ENCODE measurements around the gene JDP2. TPM values are rescaled to one million over a fixed set of nuclear protein-coding genes. Genes with fewer than 3 reads are reported as not detected.
A peak's percentile ranks its signal among the peaks of the same experiment; 100 is the strongest.

Gene JDP2
- total RNA-seq, 2 donors from 2014 or later = 16.8 to 17.9 TPM

DNA sequence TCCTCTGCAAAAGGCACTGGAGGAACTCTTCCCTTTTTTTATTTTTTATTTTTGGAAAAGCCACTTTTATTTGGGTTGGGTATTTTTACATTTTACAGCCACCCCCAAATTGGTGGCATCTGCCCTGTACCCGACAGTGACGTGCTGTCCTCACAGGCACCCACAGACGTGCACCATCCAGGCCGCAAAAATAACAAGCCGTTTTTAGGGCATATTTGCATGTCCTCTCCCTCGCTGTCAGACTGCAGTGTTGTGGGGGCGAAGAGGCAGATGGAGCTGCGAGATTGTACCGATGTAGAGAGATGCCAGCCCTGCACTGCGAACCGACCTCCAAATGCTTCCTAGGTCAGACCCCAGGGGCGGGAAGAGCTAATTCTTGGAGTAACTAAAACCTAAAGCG, 12.2 kb downstream of the JDP2 start:
- Histone ChIP-seq H3K27me3 (no peaks in the 10 kb centered on the region), H3K9me3 (no peaks in the 10 kb centered on the region), H3K4me1 (peaks cover 37% of the 10 kb centered on the region), H3K27ac (peak overlapping the region in 1 of 4 donors; percentile 52), H3K4me3 (no peak overlapping the region), H3K36me3 (replicated peaks in 1 of 2; ENCODE audit: insufficient read depth in 1 of 2, low read depth in 2 of 2) (no peaks in the 10 kb centered on the region)
- TF ChIP-seq, protein P1, sequence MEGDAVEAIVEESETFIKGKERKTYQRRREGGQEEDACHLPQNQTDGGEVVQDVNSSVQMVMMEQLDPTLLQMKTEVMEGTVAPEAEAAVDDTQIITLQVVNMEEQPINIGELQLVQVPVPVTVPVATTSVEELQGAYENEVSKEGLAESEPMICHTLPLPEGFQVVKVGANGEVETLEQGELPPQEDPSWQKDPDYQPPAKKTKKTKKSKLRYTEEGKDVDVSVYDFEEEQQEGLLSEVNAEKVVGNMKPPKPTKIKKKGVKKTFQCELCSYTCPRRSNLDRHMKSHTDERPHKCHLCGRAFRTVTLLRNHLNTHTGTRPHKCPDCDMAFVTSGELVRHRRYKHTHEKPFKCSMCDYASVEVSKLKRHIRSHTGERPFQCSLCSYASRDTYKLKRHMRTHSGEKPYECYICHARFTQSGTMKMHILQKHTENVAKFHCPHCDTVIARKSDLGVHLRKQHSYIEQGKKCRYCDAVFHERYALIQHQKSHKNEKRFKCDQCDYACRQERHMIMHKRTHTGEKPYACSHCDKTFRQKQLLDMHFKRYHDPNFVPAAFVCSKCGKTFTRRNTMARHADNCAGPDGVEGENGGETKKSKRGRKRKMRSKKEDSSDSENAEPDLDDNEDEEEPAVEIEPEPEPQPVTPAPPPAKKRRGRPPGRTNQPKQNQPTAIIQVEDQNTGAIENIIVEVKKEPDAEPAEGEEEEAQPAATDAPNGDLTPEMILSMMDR (IDR thresholded peaks at IDR 0.05) = no peak
- no peak for TF ChIP-seq POLR2A (IDR thresholded peaks at IDR 0.05)
- intact Hi-C loops (cut with DNase I) = no loop called here
- DNase-seq = no peak
- no peak for ATAC-seq
- WGBS, 2 donors = 92 to 94% methylated on average over 11 to 13 of the region's 13 CpGs

GRCh38 chr14:75440733-75441477, 13.1 kb downstream of the JDP2 start:
- H3K4me3 ChIP-seq = no peak overlapping the region
- no peaks in the 10 kb centered on the region for H3K27me3 ChIP-seq
- no peaks in the 10 kb centered on the region for H3K36me3 ChIP-seq (replicated peaks in 1 of 2; ENCODE audit: insufficient read depth in 1 of 2, low read depth in 2 of 2)
- H3K27ac ChIP-seq = peak overlapping the region; percentile 49 to 76 (median 55)
- DNase-seq (peak; percentile 71 to 79 (median 78)), ATAC-seq (peak; percentile 91)
- no peaks in the 10 kb centered on the region for H3K9me3 ChIP-seq
- intact Hi-C loops (cut with DNase I) = no loop called here
- 28% methylated on average over 14 of the region's 14 CpGs for WGBS, 2 donors
- peaks cover 36% of the 10 kb centered on the region for H3K4me1 ChIP-seq
- TF ChIP-seq, protein P1 (IDR thresholded peaks at IDR 0.05) = peak in 1 of 7 experiments; percentile 16
- peak in 2 of 3 donors; percentile 37 to 41 for TF ChIP-seq POLR2A (IDR thresholded peaks at IDR 0.05)

DNA sequence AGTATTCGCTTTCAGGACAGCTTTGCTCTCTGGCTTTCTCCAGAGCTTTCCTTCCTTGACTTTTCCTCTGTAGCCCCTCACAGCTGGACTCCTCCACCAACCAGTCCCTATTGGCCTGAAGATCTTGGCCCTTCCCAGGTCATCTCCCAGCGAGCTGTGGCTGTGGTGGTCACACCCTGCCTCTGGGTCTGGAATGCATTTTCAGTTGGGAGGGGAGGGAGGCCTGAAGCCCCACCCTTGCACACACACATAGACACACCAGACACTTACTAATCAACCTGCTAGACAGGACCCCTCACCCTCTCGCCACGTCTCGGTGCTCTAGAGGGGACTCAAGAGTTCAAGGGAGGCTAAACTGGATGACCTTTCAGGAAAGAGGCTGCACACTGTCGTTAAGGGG, 13.9 kb downstream of the JDP2 start:
- no peak overlapping the region for H3K4me3 ChIP-seq
- DNase-seq (no peak), ATAC-seq (no peak)
- H3K36me3 ChIP-seq (replicated peaks in 1 of 2; ENCODE audit: insufficient read depth in 1 of 2, low read depth in 2 of 2) = no peaks in the 10 kb centered on the region
- intact Hi-C loops (cut with DNase I) = no loop called here
- WGBS, 2 donors = 81 to 91% methylated on average over 6 of the region's 6 CpGs
- H3K4me1 ChIP-seq = peaks cover 40% of the 10 kb centered on the region
- peak overlapping the region; percentile 49 to 76 (median 55) for H3K27ac ChIP-seq
- H3K9me3 ChIP-seq = no peaks in the 10 kb centered on the region
- TF ChIP-seq, protein P1 (IDR thresholded peaks at IDR 0.05) = no peak
- no peak for TF ChIP-seq POLR2A (IDR thresholded peaks at IDR 0.05)
- H3K27me3 ChIP-seq = no peaks in the 10 kb centered on the region

DNA sequence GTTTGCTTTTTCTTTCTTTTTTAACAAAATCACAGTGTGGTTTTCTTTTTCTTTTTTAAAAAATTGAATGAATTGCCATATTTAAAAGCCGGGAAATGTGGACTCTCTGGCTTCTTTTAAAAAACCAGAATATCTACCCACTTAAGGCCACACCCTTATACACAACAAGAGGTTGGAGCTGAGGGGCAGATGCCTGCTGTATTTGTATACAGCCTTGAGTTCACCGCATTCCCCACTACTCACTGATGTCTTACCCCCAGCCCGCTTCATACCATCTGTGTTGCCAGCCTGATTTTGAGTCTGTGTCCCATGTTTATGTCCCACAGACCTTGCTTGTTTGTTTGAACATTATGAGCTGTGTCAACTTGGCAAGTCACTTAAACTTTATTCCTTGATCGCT, 14.3 kb downstream of the JDP2 start:
- Histone ChIP-seq H3K4me1 (peaks cover 40% of the 10 kb centered on the region), H3K27ac (peak overlapping the region in 2 of 4 donors; percentile 52 to 76), H3K36me3 (replicated peaks in 1 of 2; ENCODE audit: insufficient read depth in 1 of 2, low read depth in 2 of 2) (no peaks in the 10 kb centered on the region), H3K9me3 (no peaks in the 10 kb centered on the region), H3K4me3 (no peak overlapping the region), H3K27me3 (no peaks in the 10 kb centered on the region)
- DNase-seq (no peak), ATAC-seq (no peak)
- TF ChIP-seq, protein P1 (IDR thresholded peaks at IDR 0.05) = no peak
- no peak for TF ChIP-seq POLR2A (IDR thresholded peaks at IDR 0.05)
- intact Hi-C loops (cut with DNase I) = no loop called here
- 86 to 89% methylated on average over 4 of the region's 4 CpGs for WGBS, 2 donors

DNA sequence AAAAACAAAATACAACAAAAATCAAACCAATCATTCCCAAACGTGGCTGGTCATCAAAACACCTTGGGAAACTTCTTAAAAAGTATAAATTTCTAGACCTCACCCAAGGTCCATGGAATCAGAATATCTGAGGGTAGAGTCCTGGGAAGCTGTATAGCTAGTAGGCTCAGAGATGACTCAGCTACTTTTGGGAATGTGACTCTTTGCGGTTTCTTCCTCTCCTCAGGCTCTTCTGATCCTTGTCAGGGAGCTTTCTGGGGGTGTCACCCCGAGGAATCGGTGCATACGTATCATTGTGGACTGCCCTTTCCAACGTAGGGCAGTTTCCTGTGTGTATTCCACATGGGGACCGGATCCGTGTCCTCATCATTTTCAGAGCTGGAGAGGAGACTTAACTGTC, 14.8 kb downstream of the JDP2 start:
- Histone ChIP-seq H3K9me3 (no peaks in the 10 kb centered on the region), H3K27me3 (no peaks in the 10 kb centered on the region), H3K4me3 (no peak overlapping the region), H3K36me3 (replicated peaks in 1 of 2; ENCODE audit: insufficient read depth in 1 of 2, low read depth in 2 of 2) (no peaks in the 10 kb centered on the region), H3K4me1 (peaks cover 40% of the 10 kb centered on the region), H3K27ac (no peak overlapping the region)
- intact Hi-C loops (cut with DNase I) = no loop called here
- DNase-seq (no peak), ATAC-seq (no peak)
- TF ChIP-seq, protein P1 (IDR thresholded peaks at IDR 0.05) = no peak
- no peak for TF ChIP-seq POLR2A (IDR thresholded peaks at IDR 0.05)
- 76 to 79% methylated on average over 7 to 8 of the region's 8 CpGs for WGBS, 2 donors

Measured in body of pancreas (tissue), 4 donors.